Spinal cord (tissue), 10 donors: ENCODE measurements around the gene RNU2-1. TPM values are rescaled to one million over a fixed set of nuclear protein-coding genes. Genes with fewer than 3 reads are reported as not detected.
"Not testable (repeated sequence)": the region's sequence is repeated elsewhere in the genome, so short reads cannot be mapped to it uniquely, and the experiment has no call there.

ENCODE experiments used
- DNase-seq, 6 donors: peaks; one replicate each; pipeline versions ENCODE4 v3.0.0 to v3.0.0-alpha.2; 2013 to 2015; ENCODE audit warnings: low spot score in 6 of 6, low read depth in 4 of 6
- H3K27ac ChIP-seq: one replicate; pipeline ENCODE4 v1.5.1; 2013; ENCODE audit warnings: low read depth, low read length, control low read depth
- H3K27me3 ChIP-seq: one replicate; pipeline ENCODE4 v1.6.1; 2013; ENCODE audit warnings: low read length; ENCODE audit not compliant: control insufficient read depth, insufficient read depth
- H3K36me3 ChIP-seq: one replicate; pipeline ENCODE4 v1.6.1; 2013; ENCODE audit warnings: low read length; ENCODE audit not compliant: control insufficient read depth, insufficient read depth
- H3K4me1 ChIP-seq: one replicate; pipeline ENCODE4 v1.6.1; 2013; ENCODE audit warnings: low read length; ENCODE audit not compliant: control insufficient read depth, insufficient read depth
- H3K4me3 ChIP-seq: one replicate; pipeline ENCODE4 v1.5.1; 2013; ENCODE audit warnings: low read depth, low read length, control low read depth
- H3K9me3 ChIP-seq: one replicate; pipeline ENCODE4 v1.6.1; 2013; ENCODE audit warnings: low read length; ENCODE audit not compliant: control insufficient read depth, insufficient read depth
- WGBS: methylation state at CpG from one replicate; pipeline ENCODE4 v1.1.5; 2013; ENCODE audit warnings: missing lambda C conversion rate; ENCODE audit not compliant: insufficient coverage; 5-methylcytosine and 5-hydroxymethylcytosine counted together
- polyA plus RNA-seq, 2 donors: library from polyadenylated mRNA; unstranded; fragments of 120-200 nt; gene quantifications; one replicate each; pipeline ENCODE4 v1.2.1, GENCODE V29; 2013; ENCODE audit not compliant: insufficient read length in 2 of 2
- total RNA-seq, 2 donors: library from RNA; depleted of rRNA in 1 of 2; stranded (reverse); fragments of 120-200 nt in 1 of 2; fragments of >200 nt in 1 of 2; gene quantifications; one replicate each; pipeline versions ENCODE4 v1.2.3 to v1.2.4, GENCODE V29; 2013 to 2014
- donor health status: healthy.

Gene RNU2-1
- total and polyA plus RNA-seq, 4 donors = 1.2 TPM; not detected in 3

DNA sequence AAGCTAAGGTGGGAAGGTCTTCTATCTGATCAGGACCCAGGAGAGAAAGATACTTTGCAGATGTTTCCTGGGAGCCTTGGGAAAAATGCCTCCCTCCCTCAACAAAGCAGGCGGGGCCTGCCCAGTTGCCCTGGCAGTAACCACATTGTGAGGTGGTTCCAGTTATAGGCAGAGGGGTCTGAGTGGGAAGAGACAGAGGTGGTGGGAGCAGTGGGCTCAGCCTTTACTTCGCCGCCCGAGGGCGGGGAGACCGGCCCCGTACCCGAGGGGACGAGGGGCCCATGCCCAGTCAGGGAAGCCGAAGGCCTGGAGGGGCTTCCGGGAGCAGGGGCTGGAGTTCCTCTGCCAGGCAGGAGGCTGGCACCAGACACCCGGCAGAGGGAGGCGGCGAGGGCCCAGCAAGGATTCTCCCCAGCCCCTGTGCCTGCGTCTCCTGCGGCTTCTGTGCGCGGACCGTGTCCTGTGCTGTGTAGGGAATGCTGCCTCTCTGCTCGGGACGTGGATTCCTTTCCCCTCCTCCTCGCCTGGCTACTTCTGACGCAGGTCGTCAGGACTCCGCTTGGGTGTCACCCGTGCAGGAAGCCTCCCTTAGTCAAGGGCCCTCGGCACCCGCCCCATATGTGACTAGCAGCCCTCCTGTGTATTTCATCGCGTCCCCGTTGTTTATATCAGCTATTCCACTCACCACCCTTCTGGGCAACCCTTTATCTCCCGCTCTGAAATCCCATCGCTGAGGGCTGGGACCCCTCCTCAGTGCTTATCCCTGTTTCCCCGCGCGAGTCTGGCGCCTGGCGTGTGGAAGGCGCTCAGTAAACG lies 2.4 kb downstream of the RNU2-1 start:
- H3K4me3 ChIP-seq, DNase-seq: not testable (repeated sequence)
- WGBS = 90% methylated on average over 2 of the region's 40 CpGs

DNA sequence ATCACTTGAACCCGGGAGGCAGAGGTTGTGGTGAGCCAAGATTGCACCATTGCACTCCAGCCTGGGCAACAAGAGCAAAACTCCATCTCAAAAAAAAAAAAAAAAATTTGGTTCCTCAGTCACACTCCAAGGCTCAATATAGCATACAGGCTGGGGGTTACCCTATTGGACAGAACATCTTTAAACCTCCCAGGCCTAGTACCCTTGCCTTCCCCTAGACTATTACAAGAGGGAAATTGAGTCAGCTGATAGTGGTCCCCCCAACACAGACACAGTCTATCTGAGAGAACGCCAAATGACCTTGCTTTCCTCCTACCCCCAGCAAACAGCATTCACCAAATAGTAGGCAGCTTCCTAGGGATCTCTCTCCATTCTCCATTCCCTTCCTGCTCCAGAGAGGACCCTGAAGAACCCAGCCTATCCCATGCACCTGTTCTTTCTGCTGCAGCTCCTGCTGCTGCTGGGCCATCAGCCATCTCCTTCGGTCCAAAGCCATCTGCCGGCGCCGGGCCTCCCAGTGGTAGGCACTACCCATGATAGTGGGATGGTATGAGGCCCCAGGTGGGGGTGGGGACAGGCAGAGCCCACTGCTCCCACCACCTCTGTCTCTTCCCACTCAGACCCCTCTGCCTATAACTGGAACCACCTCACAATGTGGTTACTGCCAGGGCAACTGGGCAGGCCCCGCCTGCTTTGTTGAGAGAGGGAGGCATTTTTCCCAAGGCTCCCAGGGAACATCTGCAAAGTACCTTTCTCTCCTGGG lies 5.6 kb downstream of the RNU2-1 start, which contains the start of gene CCDC200:
TSS of gene CCDC200 (minus strand) at position 604 of the 763 bp plus-strand sequence. CDS start at position 535, 69 bp downstream.
- H3K4me3 ChIP-seq, DNase-seq, H3K27me3 ChIP-seq, H3K9me3 ChIP-seq, H3K4me1 ChIP-seq, H3K27ac ChIP-seq, H3K36me3 ChIP-seq: not testable (repeated sequence)
- no CpG with 5 or more reads among the region's 7 CpGs for WGBS

More for the DNA sequence above, 2.4 kb downstream of the RNU2-1 start:
- not testable (repeated sequence) for H3K4me1 ChIP-seq, H3K27ac ChIP-seq, H3K27me3 ChIP-seq, H3K36me3 ChIP-seq, H3K9me3 ChIP-seq

DNA sequence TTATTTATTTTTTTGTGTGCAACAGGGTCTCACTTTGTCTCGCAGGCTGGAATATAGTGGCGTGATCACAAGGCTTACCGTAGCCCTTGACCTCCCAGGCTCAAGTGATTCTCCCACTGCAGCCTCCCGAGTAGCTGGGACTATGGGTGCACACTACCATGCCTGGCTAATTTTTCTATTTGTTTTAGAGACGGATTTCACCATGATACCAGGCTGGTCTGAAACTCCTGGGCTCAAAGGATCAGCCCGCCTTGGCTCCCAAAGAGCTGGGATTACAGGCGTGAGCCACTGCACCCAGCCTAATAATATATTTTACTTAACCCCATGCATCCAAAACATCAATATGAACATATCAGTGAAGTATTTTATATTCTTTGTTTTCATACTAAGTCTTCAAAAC lies 7.4 kb downstream of the RNU2-1 start:
- H3K27ac ChIP-seq = no peak overlapping the region
- H3K36me3 ChIP-seq = peaks cover 5% of the 10 kb centered on the region
- H3K27me3 ChIP-seq = no peaks in the 10 kb centered on the region
- 100% methylated on average over 4 of the region's 7 CpGs for WGBS
- H3K9me3 ChIP-seq = no peaks in the 10 kb centered on the region
- no peak for DNase-seq
- H3K4me1 ChIP-seq = no peaks in the 10 kb centered on the region
- H3K4me3 ChIP-seq = no peak overlapping the region

DNA sequence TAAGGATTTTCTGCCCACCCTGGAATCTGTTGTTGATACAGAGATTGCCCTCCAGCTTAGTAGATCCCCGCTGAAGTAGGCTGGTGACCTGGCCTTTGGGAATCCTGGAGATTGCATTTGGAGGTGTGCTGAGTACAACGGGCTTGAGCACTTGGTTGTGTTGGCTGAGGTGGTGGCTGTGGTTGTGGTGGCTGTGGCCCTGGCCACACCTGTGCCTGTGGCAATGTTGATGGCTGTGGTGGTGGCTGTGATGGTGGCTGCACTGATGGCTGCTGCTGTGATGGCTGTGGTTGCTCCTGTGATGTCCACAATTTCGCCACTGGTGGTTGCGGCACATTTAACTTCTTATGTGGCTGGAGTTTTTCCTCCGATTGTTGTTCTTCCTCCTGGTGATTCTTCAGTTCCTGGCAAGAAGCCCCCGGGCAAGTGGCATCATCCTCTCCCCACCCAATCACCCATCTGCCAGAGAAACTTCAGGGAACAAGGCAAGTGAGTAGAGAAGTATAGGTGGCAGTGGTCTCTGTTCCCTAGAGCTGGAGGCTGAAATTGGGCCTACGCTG lies 9.6 kb downstream of the RNU2-1 start:
- WGBS = 83% methylated on average over 5 of the region's 7 CpGs
- Histone ChIP-seq H3K9me3 (no peaks in the 10 kb centered on the region), H3K4me3 (no peak overlapping the region), H3K4me1 (no peaks in the 10 kb centered on the region), H3K27ac (no peak overlapping the region), H3K36me3 (peaks cover 5% of the 10 kb centered on the region), H3K27me3 (no peaks in the 10 kb centered on the region)
- DNase-seq = no peak

DNA sequence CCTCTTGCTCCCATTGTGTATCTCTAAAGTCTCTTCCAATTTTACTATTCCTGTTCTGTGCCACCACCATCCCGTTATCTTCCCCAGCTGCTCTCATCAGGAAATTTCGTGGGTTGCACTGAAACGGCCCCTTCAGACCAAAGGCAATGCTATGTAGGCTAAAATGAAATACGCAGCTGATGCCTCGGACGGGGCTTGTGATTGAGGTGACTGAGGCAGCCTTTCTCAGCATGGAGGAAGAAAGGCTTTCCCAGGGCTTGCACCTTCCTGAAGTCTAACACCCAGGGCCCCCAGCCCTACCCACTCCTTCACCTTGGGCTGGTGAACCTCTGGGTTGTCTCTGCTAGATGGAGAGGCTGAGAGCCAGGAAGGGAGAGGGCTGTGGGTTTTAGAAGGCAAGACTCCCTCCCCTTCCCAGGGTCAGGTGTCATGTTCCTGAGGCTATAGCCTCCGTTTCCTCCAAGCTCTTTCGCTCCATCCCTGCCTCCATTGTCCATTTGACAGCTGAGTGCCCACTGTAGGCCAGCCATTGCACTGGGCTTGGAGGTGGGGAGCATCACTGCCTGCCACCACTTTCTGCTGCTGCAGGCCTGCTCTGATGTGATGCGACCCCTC lies 13.2 kb downstream of the RNU2-1 start:
- Histone ChIP-seq H3K27ac (no peak overlapping the region), H3K36me3 (peaks cover 18% of the 10 kb centered on the region), H3K4me1 (no peaks in the 10 kb centered on the region), H3K4me3 (no peak overlapping the region), H3K27me3 (no peaks in the 10 kb centered on the region), H3K9me3 (no peaks in the 10 kb centered on the region)
- DNase-seq = no peak
- WGBS = 68% methylated on average over 3 of the region's 9 CpGs

DNA sequence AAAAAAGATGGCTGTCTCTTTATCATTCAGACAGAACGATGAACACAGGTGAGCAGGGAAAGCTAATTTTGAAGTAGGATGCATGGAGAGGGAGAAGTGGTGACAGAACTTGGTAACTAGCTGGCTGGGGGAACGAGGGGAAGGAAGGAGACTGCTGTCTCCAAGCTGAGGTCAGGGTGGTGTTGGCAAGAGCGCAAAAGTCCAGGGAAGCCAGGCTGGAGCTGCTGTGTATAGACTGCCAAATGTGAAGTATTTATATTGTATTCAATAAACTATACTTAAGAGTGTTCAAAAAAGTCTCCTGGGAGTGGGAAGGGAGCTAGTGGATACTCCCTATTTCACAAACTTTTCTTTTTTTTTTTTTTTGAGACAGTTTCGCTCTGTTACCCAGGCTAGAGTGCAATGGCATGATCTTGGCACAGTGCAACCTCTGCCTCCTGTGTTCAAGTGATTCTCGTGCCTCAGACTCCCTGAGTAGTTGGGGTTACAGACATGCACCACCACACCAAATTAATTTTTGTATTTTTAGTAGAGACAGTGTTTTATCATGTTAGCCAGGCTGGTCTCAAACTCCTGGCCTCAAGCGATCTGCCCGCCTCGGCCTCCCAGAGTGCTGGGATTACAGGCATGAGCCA lies 13.9 kb downstream of the RNU2-1 start:
- no peak overlapping the region for H3K27ac ChIP-seq
- no peaks in the 10 kb centered on the region for H3K4me1 ChIP-seq
- no peak overlapping the region for H3K4me3 ChIP-seq
- H3K36me3 ChIP-seq = peaks cover 19% of the 10 kb centered on the region
- no peaks in the 10 kb centered on the region for H3K27me3 ChIP-seq
- 91% methylated on average over 4 of the region's 8 CpGs for WGBS
- DNase-seq = no peak
- H3K9me3 ChIP-seq = no peaks in the 10 kb centered on the region

DNA sequence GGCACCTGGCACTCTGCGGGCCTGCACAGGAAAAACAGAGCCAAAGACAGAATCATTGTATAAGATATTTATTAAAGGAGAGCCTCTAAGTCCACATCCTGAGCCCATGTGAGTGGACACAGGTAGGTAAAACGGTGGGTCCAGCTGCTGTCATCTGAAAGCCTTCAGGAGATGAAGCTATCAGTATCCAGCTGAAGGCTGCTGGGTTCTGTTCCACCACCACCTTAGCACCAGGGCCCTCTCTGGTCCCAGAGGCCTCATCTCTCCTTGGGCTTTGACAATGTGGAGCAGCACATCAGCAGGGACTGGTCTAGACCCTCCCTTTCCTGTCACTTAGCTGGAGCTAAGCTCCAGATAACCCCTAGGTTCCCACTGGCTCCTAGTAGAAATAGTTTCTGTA lies 14.8 kb downstream of the RNU2-1 start:
- Histone ChIP-seq H3K9me3 (no peaks in the 10 kb centered on the region), H3K4me1 (no peaks in the 10 kb centered on the region), H3K27ac (no peak overlapping the region), H3K4me3 (no peak overlapping the region), H3K36me3 (peaks cover 20% of the 10 kb centered on the region), H3K27me3 (no peaks in the 10 kb centered on the region)
- DNase-seq = no peak
- WGBS = 86% methylated on average over 1 of the region's 2 CpGs

DNA sequence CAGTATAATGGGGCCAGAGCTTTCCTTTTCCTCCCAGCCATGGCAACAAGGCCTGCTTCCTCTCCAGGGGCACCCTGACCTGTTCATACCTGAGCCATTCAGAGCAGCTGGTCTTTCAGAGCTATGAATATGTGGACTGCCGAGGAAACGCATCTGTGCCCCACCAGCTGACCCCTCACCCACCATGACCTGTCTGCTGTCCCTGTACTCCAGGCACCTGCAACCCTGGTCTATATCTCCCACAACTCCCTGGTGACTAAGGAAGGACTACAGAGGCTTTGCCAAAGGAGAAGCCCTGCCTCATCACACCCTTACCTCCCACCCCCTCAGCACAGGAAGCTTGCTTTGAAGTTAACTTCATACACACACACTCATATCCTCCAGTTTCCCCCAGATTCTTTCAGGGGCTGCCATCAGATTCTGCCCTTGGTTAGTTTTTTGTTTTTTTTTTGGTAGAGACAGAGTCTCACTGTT lies 16.1 kb downstream of the RNU2-1 start:
- Histone ChIP-seq H3K27me3 (no peaks in the 10 kb centered on the region), H3K9me3 (no peaks in the 10 kb centered on the region), H3K4me1 (peaks cover 4% of the 10 kb centered on the region), H3K36me3 (peaks cover 19% of the 10 kb centered on the region), H3K4me3 (no peak overlapping the region), H3K27ac (no peak overlapping the region)
- no peak for DNase-seq
- WGBS = 100% methylated on average over 2 of the region's 2 CpGs
